ENCODE results near the gene ATP2C2. TPM values are rescaled to one million over a fixed set of nuclear protein-coding genes. Genes with fewer than 3 reads are reported as not detected.

The ATP2C2 gene
- total and polyA plus RNA-seq, 2 of the 8 experiments (the other 6 are each of a cell fraction or from before 2014, with no cell fraction given), result 1.2 to 2.8 TPM

DNA sequence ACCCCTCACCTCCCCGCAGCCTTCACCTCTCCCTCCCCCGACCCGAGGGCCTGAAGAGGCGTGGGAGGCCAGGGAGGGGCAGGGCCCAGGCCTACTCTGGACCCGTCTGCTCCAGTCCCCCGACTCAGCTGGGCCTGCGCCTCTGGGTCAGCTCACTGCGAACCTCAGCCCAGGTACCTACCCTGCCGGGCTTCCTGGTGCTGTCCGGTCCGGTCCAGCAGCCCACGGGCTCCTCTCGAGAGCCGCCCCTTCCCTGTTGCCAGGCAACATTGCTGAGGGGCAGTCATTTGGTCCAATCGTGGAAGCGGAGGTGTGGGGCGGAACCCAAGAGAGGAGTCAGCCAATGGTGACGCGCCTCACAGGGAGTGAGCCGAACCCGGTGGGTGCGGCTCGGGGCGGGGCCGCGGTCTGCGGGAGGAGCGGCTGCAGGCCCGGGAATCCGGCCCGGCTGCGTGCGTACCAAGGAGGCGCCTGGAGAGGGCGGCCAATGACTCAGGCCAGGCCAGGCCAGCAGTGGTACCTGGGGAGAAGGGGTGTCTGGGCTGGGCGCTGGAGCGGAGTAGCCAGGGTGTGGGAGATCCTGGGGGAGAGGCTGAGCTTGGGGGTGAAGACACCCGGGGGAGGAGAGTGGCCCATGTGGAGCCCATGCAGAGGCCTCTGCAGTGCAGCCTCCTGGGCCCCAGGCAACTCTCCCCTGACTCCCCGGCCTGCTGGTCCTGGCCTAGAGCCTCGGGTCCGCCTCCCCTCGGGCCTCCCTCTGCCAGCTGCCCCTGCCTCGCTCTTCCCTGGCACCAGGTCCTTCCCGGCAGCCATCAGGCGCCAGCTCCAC lies 136.3 kb downstream of the ATP2C2 start, which contains the start of gene MEAK7 (continued):
- TF ChIP-seq CHD7 (IDR thresholded peaks at IDR 0.05; ENCODE audit: insufficient replicate concordance, low read length) (no peak), MAFK (IDR thresholded peaks at IDR 0.05; ENCODE audit: low read depth, low read length) (no peak; the same call in 1 of the 2 replicates), SP1 (IDR thresholded peaks at IDR 0.05; ENCODE audit: low read depth, low read length) (peak; percentile 96), ATF2 (IDR thresholded peaks at IDR 0.05; ENCODE audit: low read length) (no peak), E2F6 (IDR thresholded peaks at IDR 0.05) (no peak), TEAD4 (IDR thresholded peaks at IDR 0.05; ENCODE audit: low read depth, low read length) (no peak), KDM5A (IDR thresholded peaks at IDR 0.05; ENCODE audit: low read length) (no peak), SP4 (IDR thresholded peaks at IDR 0.05; ENCODE audit: low read length) (peak; percentile 84; the same call in 1 of the 2 replicates)

Data from H1 (cell line).